Parathyroid adenoma (tissue), 2 donors: ENCODE data around the gene RTP5.

Experiments
- H2AFZ ChIP-seq: fragments of 300-600 bp; sonication (generic); one replicate; pipeline ENCODE4 v1.7.0; 2017; ENCODE audit warnings: antibody characterized with exemption, mild to moderate bottlenecking
- H3K27ac ChIP-seq: fragments of 300-600 bp; sonication (generic); one replicate; pipeline ENCODE4 v1.7.0; 2017
- H3K27me3 ChIP-seq: fragments of 300-600 bp; sonication (generic); one replicate; pipeline ENCODE4 v1.7.0; 2017; ENCODE audit warnings: low read length; ENCODE audit not compliant: control insufficient read depth, insufficient read depth
- H3K36me3 ChIP-seq: fragments of 300-600 bp; sonication (generic); one replicate; pipeline ENCODE4 v1.7.0; 2017; ENCODE audit warnings: low read length; ENCODE audit not compliant: control insufficient read depth, insufficient read depth
- H3K4me1 ChIP-seq: fragments of 300-600 bp; sonication (generic); one replicate; pipeline ENCODE4 v1.7.0; 2017; ENCODE audit warnings: control low read depth
- H3K4me2 ChIP-seq: fragments of 300-600 bp; sonication (generic); one replicate; pipeline ENCODE4 v1.7.0; 2017; ENCODE audit warnings: low read length
- H3K4me3 ChIP-seq: fragments of 300-600 bp; sonication (generic); one replicate; pipeline ENCODE4 v1.7.0; 2017; ENCODE audit warnings: low read depth, low read length
- H3K79me2 ChIP-seq: fragments of 300-600 bp; sonication (generic); one replicate; pipeline ENCODE4 v1.7.0; 2017; ENCODE audit warnings: control low read depth
- H3K9ac ChIP-seq: fragments of 300-600 bp; sonication (generic); one replicate; pipeline ENCODE4 v1.7.0; 2017; ENCODE audit warnings: mild to moderate bottlenecking
- H3K9me3 ChIP-seq: fragments of 300-600 bp; sonication (generic); one replicate; pipeline ENCODE4 v1.7.0; 2017; ENCODE audit warnings: low read length; ENCODE audit not compliant: control insufficient read depth
- CTCF ChIP-seq: fragments of 300-600 bp; sonication (generic); IDR thresholded peaks from one replicate; pipeline ENCODE4 v1.7.0; 2017; ENCODE audit warnings: antibody characterized with exemption, mild to moderate bottlenecking
- donor health status: primary hyperparathyroidism.

RTP5 gene

GRCh38 chr2:241901500-241902351, 32.2 kb downstream of the RTP5 start:
- Histone ChIP-seq H3K4me3 (no peak overlapping the region), H3K9ac (no peak overlapping the region)

GRCh38 chr2:241902357-241902991, 32.9 kb downstream of the RTP5 start:
- Histone ChIP-seq H3K4me3 (no peak overlapping the region), H3K27ac (no peak overlapping the region)

More at GRCh38 chr2:241901500-241902351, 32.2 kb downstream of the RTP5 start:
- Histone ChIP-seq H3K4me2 (no peak overlapping the region), H3K9me3 (no peaks in the 10 kb centered on the region), H2AFZ (peak overlapping the region; percentile 54), H3K27ac (no peak overlapping the region), H3K27me3 (no peaks in the 10 kb centered on the region), H3K4me1 (peaks cover 2% of the 10 kb centered on the region), H3K36me3 (no peaks in the 10 kb centered on the region), H3K79me2 (no peaks in the 10 kb centered on the region)
- TF ChIP-seq CTCF = no peak

GRCh38 chr2:241903121-241904010, 33.8 kb downstream of the RTP5 start:
- Histone ChIP-seq H2AFZ (no peak overlapping the region), H3K27ac (no peak overlapping the region), H3K9me3 (no peaks in the 10 kb centered on the region), H3K4me2 (no peak overlapping the region), H3K36me3 (no peaks in the 10 kb centered on the region), H3K27me3 (no peaks in the 10 kb centered on the region), H3K4me3 (no peak overlapping the region), H3K79me2 (no peaks in the 10 kb centered on the region), H3K9ac (no peak overlapping the region), H3K4me1 (peaks cover 2% of the 10 kb centered on the region)
- TF ChIP-seq CTCF = no peak

More at GRCh38 chr2:241902357-241902991, 32.9 kb downstream of the RTP5 start:
- peaks cover 2% of the 10 kb centered on the region for H3K4me1 ChIP-seq
- H3K9me3 ChIP-seq = no peaks in the 10 kb centered on the region
- H3K4me2 ChIP-seq = no peak overlapping the region
- TF ChIP-seq CTCF = no peak
- no peaks in the 10 kb centered on the region for H3K79me2 ChIP-seq
- H3K27me3 ChIP-seq = no peaks in the 10 kb centered on the region
- H2AFZ ChIP-seq = peak overlapping the region; percentile 71
- no peak overlapping the region for H3K9ac ChIP-seq
- H3K36me3 ChIP-seq = no peaks in the 10 kb centered on the region

- no peaks in the 10 kb centered on the region for H3K27me3 ChIP-seq
- H3K79me2 ChIP-seq = no peaks in the 10 kb centered on the region
- H3K4me1 ChIP-seq = peaks cover 2% of the 10 kb centered on the region
- no peak overlapping the region for H2AFZ ChIP-seq
- H3K9ac ChIP-seq = no peak overlapping the region
- no peak overlapping the region for H3K27ac ChIP-seq
- H3K9me3 ChIP-seq = no peaks in the 10 kb centered on the region
- H3K36me3 ChIP-seq = no peaks in the 10 kb centered on the region
- H3K4me3 ChIP-seq = no peak overlapping the region
- no peak overlapping the region for H3K4me2 ChIP-seq
- no peak for TF ChIP-seq CTCF
Observed at GRCh38 chr2:241904011-241904718, 34.6 kb downstream of the RTP5 start.
